ENCODE data around the gene ARF1.

DNA sequence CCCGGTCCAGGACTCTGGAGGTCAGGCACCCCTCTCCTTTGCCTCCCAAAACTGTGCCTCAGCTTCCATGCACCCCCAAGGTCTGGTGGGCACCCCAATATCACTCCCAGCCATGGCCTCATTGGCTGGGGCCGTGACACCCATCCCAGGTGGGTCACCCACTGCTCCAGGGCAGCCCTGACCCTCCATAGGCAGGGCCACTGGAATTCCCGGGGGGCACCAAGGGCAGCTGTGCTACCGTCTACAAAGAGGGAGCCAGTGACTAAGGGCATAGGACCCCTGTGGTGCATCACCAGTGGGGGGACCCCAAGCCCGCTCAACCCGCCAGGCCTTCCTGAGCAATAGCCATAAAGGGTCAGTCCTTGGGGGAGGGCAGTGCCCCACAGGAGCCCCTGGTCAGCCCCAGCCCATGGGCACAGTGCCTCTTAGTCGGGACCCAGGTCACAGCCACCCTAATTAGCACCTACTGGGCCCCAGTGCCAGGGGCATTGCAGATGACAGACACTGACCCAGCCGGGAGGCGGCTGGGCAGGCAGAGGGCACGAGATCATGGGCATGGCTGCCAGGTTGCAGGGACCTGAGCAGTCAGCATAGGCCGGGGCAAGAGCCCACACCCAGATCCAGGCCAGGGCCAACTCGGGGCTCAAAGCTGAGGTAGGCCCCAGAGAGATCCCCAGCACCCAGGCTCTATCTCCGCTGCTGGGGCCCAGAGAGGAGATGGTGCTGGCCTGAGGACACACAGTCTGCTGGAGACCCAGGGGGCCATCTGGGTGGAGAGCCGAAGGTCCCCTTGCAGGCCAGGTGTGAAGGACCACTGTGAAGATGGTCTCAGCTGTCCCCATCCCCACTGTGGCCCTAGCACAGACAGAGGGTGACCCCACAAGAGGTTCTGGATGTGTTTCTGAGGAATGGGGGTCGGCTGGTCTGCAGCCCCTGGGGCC lies 19.0 kb upstream of the ARF1 start:
- TF ChIP-seq CTCF (optimal IDR thresholded peaks at IDR 0.05 in 1 of 3, IDR thresholded peaks at IDR 0.05 in 1 of 3, conservative IDR thresholded peaks at IDR 0.05 in 1 of 3; ENCODE audit: extremely low read depth in 1 of 3, insufficient read depth in 2 of 3, low read length in 3 of 3): no peak
- TF ChIP-seq EZH2 (IDR thresholded peaks at IDR 0.05; ENCODE audit: low read length): no peak

Measured in keratinocyte (primary cell).